Stromal cell of bone marrow (primary cell): ENCODE data around the gene PIGA.

Experiments
- DNase-seq: peaks from one replicate; pipeline ENCODE4 v3.0.0-alpha.2; 2012; ENCODE audit warnings: low read depth

Gene PIGA

GRCh38 chrX:15335135-15336022 is at the start of gene PIGA:
PIGA (minus strand) TSS chrX:15335523; CDS start chrX:15331930, 3,593 bp downstream.
- peak; percentile 94 for DNase-seq

- DNase-seq: peak; percentile 40
These were observed 49.0 kb upstream of the PIGA start, which contains the start of gene VEGFD for GRCh38 chrX:15384304-15384703. VEGFD (minus strand) TSS chrX:15384413; CDS start chrX:15383946, 467 bp downstream.

- no peak for DNase-seq
These were observed 47.5 kb upstream of the PIGA start for GRCh38 chrX:15382813-15383212.

- no peak for DNase-seq
These were observed 41.6 kb upstream of the PIGA start for GRCh38 chrX:15376956-15377355.

GRCh38 chrX:15373976-15374375 is 38.7 kb upstream of the PIGA start:
- DNase-seq: no peak

GRCh38 chrX:15366506-15367352 is 31.4 kb upstream of the PIGA start:
- no peak for DNase-seq

GRCh38 chrX:15359701-15360100 is 24.4 kb upstream of the PIGA start:
- DNase-seq: peak; percentile 54

GRCh38 chrX:15358533-15358932 is 23.2 kb upstream of the PIGA start:
- no peak for DNase-seq

- peak; percentile 80 for DNase-seq
These were observed 21.1 kb upstream of the PIGA start for GRCh38 chrX:15356444-15356843.

GRCh38 chrX:15350329-15350996 is 15.1 kb upstream of the PIGA start:
- no peak for DNase-seq

GRCh38 chrX:15349046-15349445 is 13.7 kb upstream of the PIGA start:
- DNase-seq: peak; percentile 39

GRCh38 chrX:15345976-15346375 is 10.7 kb upstream of the PIGA start:
- no peak for DNase-seq

GRCh38 chrX:15344106-15344505 is 8.8 kb upstream of the PIGA start:
- DNase-seq: no peak

- DNase-seq: peak; percentile 28
These were observed 7.8 kb upstream of the PIGA start for GRCh38 chrX:15343075-15343476.

- no peak for DNase-seq
These were observed 5.5 kb upstream of the PIGA start for GRCh38 chrX:15340867-15341266.

- peak; percentile 34 for DNase-seq
These were observed 695 bp upstream of the PIGA start for GRCh38 chrX:15336023-15336413.

- no peak for DNase-seq
These were observed 762 bp downstream of the PIGA start for GRCh38 chrX:15334561-15334960.

- no peak for DNase-seq
These were observed 6.5 kb downstream of the PIGA start for GRCh38 chrX:15328821-15329220.

GRCh38 chrX:15328131-15328530 is 7.2 kb downstream of the PIGA start:
- DNase-seq: no peak

GRCh38 chrX:15322472-15322871 is 12.9 kb downstream of the PIGA start:
- no peak for DNase-seq

- DNase-seq: no peak
These were observed 13.3 kb downstream of the PIGA start for GRCh38 chrX:15322072-15322471.

GRCh38 chrX:15321447-15321846 is 13.9 kb downstream of the PIGA start:
- no peak for DNase-seq
